Measurements from ENCODE around the gene AK8. TPM values are rescaled to one million over a fixed set of nuclear protein-coding genes. Genes with fewer than 3 reads are reported as not detected.

Gene AK8
- total RNA-seq, 1 experiment from 2014 or later = 2.5 TPM

DNA sequence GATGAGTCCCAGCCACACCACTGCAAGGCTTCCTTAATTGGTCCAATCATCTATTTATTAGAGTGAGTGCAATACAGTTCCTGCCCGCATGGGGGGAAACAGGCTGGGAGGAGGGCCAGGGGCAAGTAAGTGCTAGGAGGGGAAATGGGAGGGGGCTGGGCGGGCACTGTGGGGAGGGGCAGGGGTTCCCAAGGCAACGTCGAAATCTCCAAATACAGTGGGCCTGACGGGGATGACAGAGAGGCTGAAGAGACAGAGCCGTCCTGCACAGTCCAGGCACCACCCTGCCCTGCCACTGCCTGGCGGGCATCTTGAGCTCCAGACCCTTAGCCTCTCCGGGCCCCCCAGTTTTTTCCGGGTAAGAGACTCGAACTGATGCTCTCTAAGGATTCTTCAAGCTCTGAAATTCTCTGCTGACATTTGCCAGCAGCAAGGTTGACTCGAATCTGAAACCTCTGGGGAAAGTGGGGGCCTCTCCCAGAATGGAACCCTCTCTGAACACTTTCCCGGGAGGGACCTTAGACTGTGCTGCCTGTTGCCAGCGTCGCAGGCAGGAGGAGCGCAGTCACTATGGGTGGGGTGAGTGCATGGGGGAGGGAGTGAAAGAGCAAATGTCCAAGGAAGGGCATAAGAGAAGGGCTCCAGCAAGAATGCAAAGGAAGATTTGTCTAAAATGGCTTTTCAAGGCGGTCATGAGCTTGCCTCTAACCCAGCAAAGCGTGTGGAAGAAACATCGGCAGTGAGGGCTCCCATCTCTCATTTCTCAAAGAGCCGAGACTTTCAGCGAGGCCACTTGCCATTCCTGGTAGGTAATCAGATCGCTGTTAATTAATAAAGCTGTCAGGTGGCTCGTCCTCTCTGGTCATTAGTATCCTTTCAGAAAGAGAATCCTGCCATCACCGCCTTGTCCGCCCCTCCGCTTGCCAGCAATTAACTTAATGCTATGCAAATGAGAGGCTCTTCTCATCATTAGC lies 108.9 kb downstream of the AK8 start:
- no peaks in the 10 kb centered on the region for H4K20me1 ChIP-seq (ENCODE audit: insufficient read depth)
- ChIA-PET RAD21 (ENCODE audit: low non-redundant PET in 1 of 2, low total read pairs in 2 of 2, uncharacterized antibody in 2 of 2, unreplicated experiment in 2 of 2) (no interaction called here), CTCF (no interaction called here), POLR2A (no interaction called here)
- no peak overlapping the region for H3K4me2 ChIP-seq (ENCODE audit: low read length)
- no peak overlapping the region for H3K27ac ChIP-seq (ENCODE audit: low read depth, low read length)
- DNase-seq (ENCODE audit: low read depth, low spot score) (no peak), ATAC-seq (peak; percentile 78)
- H3K9ac ChIP-seq (ENCODE audit: low read length) = no peak overlapping the region
- no peaks in the 10 kb centered on the region for H3K36me3 ChIP-seq (ENCODE audit: control insufficient read depth in 1 of 2, insufficient read depth in 2 of 2, low read length in 2 of 2)
- TF ChIP-seq ZNF274 (IDR thresholded peaks at IDR 0.05; ENCODE audit: low read depth, low read length) = no peak
- TF ChIP-seq, protein P1, sequence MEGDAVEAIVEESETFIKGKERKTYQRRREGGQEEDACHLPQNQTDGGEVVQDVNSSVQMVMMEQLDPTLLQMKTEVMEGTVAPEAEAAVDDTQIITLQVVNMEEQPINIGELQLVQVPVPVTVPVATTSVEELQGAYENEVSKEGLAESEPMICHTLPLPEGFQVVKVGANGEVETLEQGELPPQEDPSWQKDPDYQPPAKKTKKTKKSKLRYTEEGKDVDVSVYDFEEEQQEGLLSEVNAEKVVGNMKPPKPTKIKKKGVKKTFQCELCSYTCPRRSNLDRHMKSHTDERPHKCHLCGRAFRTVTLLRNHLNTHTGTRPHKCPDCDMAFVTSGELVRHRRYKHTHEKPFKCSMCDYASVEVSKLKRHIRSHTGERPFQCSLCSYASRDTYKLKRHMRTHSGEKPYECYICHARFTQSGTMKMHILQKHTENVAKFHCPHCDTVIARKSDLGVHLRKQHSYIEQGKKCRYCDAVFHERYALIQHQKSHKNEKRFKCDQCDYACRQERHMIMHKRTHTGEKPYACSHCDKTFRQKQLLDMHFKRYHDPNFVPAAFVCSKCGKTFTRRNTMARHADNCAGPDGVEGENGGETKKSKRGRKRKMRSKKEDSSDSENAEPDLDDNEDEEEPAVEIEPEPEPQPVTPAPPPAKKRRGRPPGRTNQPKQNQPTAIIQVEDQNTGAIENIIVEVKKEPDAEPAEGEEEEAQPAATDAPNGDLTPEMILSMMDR (IDR thresholded peaks at IDR 0.05 in 2 of 3, conservative IDR thresholded peaks at IDR 0.05 in 1 of 3; ENCODE audit: borderline replicate concordance in 1 of 3, insufficient read depth in 1 of 3, low read depth in 2 of 3, low read length in 2 of 3) = peak in 2 of 3 experiments; percentile 15 to 22; a peak in 1 of 6 replicates
- H3K9me2 ChIP-seq (ENCODE audit: insufficient read depth) = no peaks in the 10 kb centered on the region
- no TSS peak for BruUV-seq (replicated peaks)
- no peak overlapping the region for H2AFZ ChIP-seq (ENCODE audit: low read depth, low read length, poor library complexity, severe bottlenecking)
- H3K4me3 ChIP-seq (replicated peaks in 1 of 2; ENCODE audit: low read depth in 1 of 2, low read length in 2 of 2) = no peak overlapping the region
- no peaks in the 10 kb centered on the region for H3K27me3 ChIP-seq (ENCODE audit: insufficient read depth, low read length)
- no peaks in the 10 kb centered on the region for H3K79me2 ChIP-seq (ENCODE audit: insufficient read depth, low read length)
- H3K9me3 ChIP-seq (ENCODE audit: control insufficient read depth in 1 of 2, insufficient read depth in 1 of 2, low read depth in 1 of 2, low read length in 2 of 2) = peaks cover 0 to 7% of the 10 kb centered on the region in 2 experiments; a peak in 1 of 4 replicates
- intact Hi-C loops (cut with micrococcal nuclease) = no loop called here
- H3K4me1 ChIP-seq (ENCODE audit: control insufficient read depth in 1 of 2, insufficient read depth in 2 of 2, low read length in 2 of 2) = no peaks in the 10 kb centered on the region

DNA sequence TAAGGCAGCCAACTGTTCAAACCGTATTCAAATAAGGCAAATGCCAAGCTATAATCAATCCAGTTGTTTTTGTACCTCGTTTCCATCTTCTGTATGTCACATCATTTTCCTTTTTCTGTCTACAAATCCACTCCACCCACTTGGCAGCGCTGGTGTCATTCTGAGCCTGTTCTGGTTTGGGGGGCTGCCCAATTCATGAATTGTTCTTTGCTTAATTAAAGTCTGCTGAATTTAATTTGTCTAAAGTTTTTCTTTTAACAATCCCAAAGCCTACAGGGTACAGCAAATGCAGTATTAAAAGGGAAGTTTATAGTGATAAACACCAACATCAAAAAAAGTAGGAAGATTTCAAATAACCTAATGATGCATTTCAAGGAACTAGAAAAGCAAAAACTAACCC lies 114.5 kb downstream of the AK8 start:
- H3K9ac ChIP-seq (ENCODE audit: low read length) = no peak overlapping the region
- intact Hi-C loops (cut with micrococcal nuclease) = no loop called here
- peaks cover 0 to 7% of the 10 kb centered on the region in 2 experiments; a peak in 1 of 4 replicates for H3K9me3 ChIP-seq (ENCODE audit: control insufficient read depth in 1 of 2, insufficient read depth in 1 of 2, low read depth in 1 of 2, low read length in 2 of 2)
- no peaks in the 10 kb centered on the region for H3K36me3 ChIP-seq (ENCODE audit: control insufficient read depth in 1 of 2, insufficient read depth in 2 of 2, low read length in 2 of 2)
- ChIA-PET POLR2A (no interaction called here), RAD21 (ENCODE audit: low non-redundant PET in 1 of 2, low total read pairs in 2 of 2, uncharacterized antibody in 2 of 2, unreplicated experiment in 2 of 2) (no interaction called here), CTCF (no interaction called here)
- H3K4me1 ChIP-seq (ENCODE audit: control insufficient read depth in 1 of 2, insufficient read depth in 2 of 2, low read length in 2 of 2) = no peaks in the 10 kb centered on the region
- H3K27ac ChIP-seq (ENCODE audit: low read depth, low read length) = no peak overlapping the region
- TF ChIP-seq JUND (IDR thresholded peaks at IDR 0.05) (no peak), EZH2 (IDR thresholded peaks at IDR 0.05) (no peak), CEBPB (IDR thresholded peaks at IDR 0.05; ENCODE audit: low read depth) (no peak), EGR1 (IDR thresholded peaks at IDR 0.05; ENCODE audit: low read depth) (no peak), ZFX (IDR thresholded peaks at IDR 0.05) (no peak), RAD21 (IDR thresholded peaks at IDR 0.05; ENCODE audit: low read depth) (no peak), POLR2A (IDR thresholded peaks at IDR 0.05; ENCODE audit: borderline replicate concordance, extremely low read depth, insufficient read depth, insufficient read length) (no peak), SIN3A (IDR thresholded peaks at IDR 0.05; ENCODE audit: low read depth) (no peak), POLR2AphosphoS5 (IDR thresholded peaks at IDR 0.05; ENCODE audit: low read depth, low read length) (no peak), SP1 (IDR thresholded peaks at IDR 0.05; ENCODE audit: low read depth) (no peak), TCF7L2 (IDR thresholded peaks at IDR 0.05; ENCODE audit: borderline replicate concordance, extremely low read depth, insufficient read depth, insufficient read length) (no peak), FOSL1 (IDR thresholded peaks at IDR 0.05; ENCODE audit: low read depth) (no peak)
- TF ChIP-seq, protein P2, sequence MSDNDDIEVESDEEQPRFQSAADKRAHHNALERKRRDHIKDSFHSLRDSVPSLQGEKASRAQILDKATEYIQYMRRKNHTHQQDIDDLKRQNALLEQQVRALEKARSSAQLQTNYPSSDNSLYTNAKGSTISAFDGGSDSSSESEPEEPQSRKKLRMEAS (IDR thresholded peaks at IDR 0.05) = no peak
- TF ChIP-seq, protein P3, sequence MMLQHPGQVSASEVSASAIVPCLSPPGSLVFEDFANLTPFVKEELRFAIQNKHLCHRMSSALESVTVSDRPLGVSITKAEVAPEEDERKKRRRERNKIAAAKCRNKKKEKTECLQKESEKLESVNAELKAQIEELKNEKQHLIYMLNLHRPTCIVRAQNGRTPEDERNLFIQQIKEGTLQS (IDR thresholded peaks at IDR 0.05) = no peak
- TF ChIP-seq, protein P1 (IDR thresholded peaks at IDR 0.05 in 2 of 3, conservative IDR thresholded peaks at IDR 0.05 in 1 of 3; ENCODE audit: borderline replicate concordance in 1 of 3, insufficient read depth in 1 of 3, low read depth in 2 of 3, low read length in 2 of 3) = no peak
- no peak for ATAC-seq
- H3K9me2 ChIP-seq (ENCODE audit: insufficient read depth) = no peaks in the 10 kb centered on the region
- no peak overlapping the region for H2AFZ ChIP-seq (ENCODE audit: low read depth, low read length, poor library complexity, severe bottlenecking)
- no peaks in the 10 kb centered on the region for H4K20me1 ChIP-seq (ENCODE audit: insufficient read depth)
- no peak overlapping the region for H3K4me2 ChIP-seq (ENCODE audit: low read length)
- H3K79me2 ChIP-seq (ENCODE audit: insufficient read depth, low read length) = no peaks in the 10 kb centered on the region
- no peak overlapping the region for H3K4me3 ChIP-seq (replicated peaks in 1 of 2; ENCODE audit: low read depth in 1 of 2, low read length in 2 of 2)
- BruUV-seq (replicated peaks) = no TSS peak
- H3K27me3 ChIP-seq (ENCODE audit: insufficient read depth, low read length) = no peaks in the 10 kb centered on the region
- DNase-seq (ENCODE audit: low read depth, low spot score) = no peak
